ENCODE measurements around the gene CSAG2. TPM values are rescaled to one million over a fixed set of nuclear protein-coding genes. Genes with fewer than 3 reads are reported as not detected.
"Not testable (repeated sequence)": the region's sequence is repeated elsewhere in the genome, so short reads cannot be mapped to it uniquely, and the experiment has no call there.

CSAG2 gene
- not detected for total RNA-seq
- long read RNA-seq: 0 reads

GRCh38 chrX:152709173-152709572, at the start of gene CSAG2:
Gene CSAG2, minus strand, starts transcription at chrX:152709273. Its CDS starts 161 bp downstream, at chrX:152709112.
- DNase-seq; ATAC-seq; intact Hi-C loops (cut with micrococcal nuclease): not testable (repeated sequence)

DNA sequence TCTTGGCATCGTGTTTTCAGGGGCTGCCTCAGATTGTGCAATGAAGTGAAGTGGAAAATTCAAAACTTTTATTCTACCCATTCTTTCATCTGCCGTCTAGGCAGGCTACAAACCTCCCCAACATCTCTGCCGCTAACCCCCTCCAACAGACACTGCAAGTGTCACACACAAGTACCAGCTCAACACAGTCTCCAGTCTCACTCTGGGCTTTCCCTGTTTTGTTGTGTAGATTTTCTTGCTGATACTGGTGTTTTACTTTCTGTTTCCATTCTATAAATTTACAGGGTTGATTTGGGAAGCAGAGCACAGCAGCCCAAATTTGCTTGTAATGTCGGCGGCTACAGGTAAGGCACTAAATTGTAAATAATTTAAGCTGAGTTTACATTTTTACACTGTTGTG, 45.8 kb upstream of the CSAG2 start:
- DNase-seq; ATAC-seq; intact Hi-C loops (cut with micrococcal nuclease): not testable (repeated sequence)

DNA sequence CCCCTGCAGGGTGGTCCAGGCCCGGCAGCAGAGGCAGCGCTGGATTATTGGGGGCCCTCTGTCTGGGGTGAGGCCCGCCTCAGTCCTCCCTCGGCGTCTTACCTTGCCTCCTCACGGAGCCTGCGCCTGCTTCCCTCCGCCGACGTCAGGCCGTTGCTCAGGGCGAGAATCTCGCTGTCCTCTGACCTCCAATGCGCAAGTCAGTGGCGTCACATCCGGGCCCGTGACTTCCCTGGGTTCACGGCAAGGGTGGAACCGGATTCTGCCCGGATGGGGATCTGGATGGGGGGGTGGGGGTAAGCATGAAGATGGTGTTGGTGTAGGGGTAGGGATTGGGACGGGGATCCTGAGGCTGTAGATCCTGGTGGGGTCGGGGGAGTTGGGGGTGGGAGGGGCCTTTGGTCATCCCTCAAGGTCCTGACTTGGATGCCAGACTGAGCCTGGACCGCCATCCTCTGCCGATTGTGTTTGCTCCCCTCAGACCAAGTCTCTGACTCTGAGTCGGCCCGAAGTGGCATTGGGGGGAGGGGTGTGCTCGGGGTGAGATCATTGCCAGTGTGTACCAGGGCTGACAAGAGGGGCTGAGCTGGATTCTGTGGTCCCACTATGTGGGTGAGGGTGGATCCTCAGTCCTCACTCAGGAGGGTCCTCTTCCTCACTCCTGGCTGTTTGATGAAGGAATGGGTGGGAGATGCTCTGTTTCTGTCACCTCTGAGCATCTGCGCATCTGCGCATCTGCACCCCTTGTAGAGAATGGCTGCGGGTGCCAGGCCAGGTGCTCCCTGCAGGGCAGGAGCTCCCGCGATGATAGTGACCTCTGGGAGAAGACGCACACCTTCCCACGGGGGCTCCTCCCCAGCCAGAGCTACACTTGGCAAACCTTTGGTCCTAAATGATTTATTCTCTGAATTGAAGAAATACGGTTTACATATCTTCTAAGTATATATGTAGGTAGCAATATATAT, 44.9 kb upstream of the CSAG2 start, which contains the start of gene MAGEA2:
TSS of gene MAGEA2 (minus strand) at position 157 of the 965 bp plus-strand sequence. CDS start 2,479 bp downstream, outside the sequence.
- ATAC-seq; intact Hi-C loops (cut with micrococcal nuclease); DNase-seq: not testable (repeated sequence)

DNA sequence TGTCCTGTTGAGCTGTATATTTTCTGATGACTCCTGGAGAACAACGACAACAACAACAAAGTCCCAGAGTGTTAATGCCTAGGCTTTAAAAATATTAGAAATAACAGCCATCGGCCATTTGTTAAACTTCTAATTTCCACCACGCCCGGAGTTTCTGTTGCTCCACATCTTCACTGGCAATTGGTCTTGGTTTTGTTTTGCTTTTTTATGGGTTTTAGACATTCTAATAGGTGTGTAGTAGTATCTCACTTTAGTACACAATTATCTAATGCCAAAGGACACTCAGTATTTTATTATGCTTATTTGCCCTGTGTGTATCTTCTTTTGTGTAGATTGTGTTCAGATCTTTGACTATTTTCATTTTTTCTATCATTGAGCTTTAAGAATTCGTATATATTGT, 29.5 kb upstream of the CSAG2 start:
- intact Hi-C loops (cut with micrococcal nuclease): no loop called here
- DNase-seq: no peak
- ATAC-seq: no peak

DNA sequence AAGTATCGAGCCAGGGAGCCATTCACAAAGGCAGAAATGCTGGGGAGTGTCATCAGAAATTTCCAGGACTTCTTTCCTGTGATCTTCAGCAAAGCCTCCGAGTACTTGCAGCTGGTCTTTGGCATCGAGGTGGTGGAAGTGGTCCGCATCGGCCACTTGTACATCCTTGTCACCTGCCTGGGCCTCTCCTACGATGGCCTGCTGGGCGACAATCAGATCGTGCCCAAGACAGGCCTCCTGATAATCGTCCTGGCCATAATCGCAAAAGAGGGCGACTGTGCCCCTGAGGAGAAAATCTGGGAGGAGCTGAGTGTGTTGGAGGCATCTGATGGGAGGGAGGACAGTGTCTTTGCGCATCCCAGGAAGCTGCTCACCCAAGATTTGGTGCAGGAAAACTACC, 27.5 kb upstream of the CSAG2 start:
- ATAC-seq; DNase-seq; intact Hi-C loops (cut with micrococcal nuclease): not testable (repeated sequence)

- intact Hi-C loops (cut with micrococcal nuclease): no loop called here
- no peak for ATAC-seq
- DNase-seq: no peak
Observed at GRCh38 chrX:152735860-152736511, 26.9 kb upstream of the CSAG2 start.

DNA sequence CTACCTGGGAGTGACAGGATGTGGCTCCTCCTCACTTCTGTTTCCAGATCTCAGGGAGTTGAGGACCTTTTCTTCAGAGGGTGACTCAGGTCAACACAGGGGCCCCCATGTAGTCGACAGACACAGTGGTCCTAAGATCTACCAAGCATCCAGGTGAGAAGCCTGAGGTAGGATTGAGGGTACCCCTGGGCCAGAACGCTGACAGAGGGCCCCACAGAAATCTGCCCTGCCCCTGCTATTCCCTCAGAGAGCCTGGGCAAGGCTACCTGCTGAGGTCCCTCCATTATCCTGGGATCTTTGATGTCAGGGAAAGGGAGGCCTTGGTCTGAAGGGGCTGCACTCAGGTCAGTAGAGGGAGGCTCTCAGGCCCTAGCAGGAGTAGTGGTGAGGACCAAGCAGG, 26.0 kb upstream of the CSAG2 start:
- DNase-seq: no peak
- intact Hi-C loops (cut with micrococcal nuclease): no loop called here
- ATAC-seq: no peak

DNA sequence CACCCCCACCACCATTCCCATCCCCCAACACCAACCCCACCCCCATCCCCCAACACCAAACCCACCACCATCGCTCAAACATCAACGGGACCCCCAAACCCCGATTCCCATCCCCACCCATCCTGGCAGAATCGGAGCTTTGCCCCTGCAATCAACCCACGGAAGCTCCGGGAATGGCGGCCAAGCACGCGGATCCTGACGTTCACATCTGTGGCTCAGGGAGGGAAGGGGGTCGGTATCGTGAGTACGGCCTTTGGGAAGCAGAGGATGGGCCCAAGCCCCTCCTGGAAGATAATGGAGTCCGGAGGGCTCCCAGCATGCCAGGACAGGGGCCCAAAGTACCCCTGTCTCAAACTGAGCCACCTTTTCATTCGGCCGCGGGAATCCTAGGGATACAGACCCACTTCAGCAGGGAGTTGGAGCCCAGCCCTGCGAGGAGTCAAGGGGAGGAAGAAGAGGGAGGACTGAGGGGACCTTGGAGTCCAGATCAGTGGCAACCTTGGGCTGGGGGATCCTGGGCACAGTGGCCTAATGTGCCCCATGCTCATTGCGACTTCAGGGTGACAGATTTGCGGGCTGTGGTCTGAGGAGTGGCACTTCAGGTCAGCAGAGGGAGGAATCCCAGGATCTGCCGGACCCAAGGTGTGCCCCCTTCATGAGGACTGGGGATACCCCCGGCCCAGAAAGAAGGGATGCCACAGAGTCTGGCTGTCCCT, 25.2 kb upstream of the CSAG2 start:
- intact Hi-C loops (cut with micrococcal nuclease); ATAC-seq; DNase-seq: not testable (repeated sequence)

GRCh38 chrX:152733261-152733975, 24.3 kb upstream of the CSAG2 start, which contains the start of the genes CSAG1 and MAGEA12:
Gene CSAG1, minus strand, starts transcription at chrX:152733721. Its CDS starts 1,261 bp downstream, at chrX:152732460.
Gene MAGEA12, plus strand, starts transcription at chrX:152733757. Its CDS starts 2,405 bp downstream, at chrX:152736162.
- intact Hi-C loops (cut with micrococcal nuclease): no loop called here
- DNase-seq: no peak

DNA sequence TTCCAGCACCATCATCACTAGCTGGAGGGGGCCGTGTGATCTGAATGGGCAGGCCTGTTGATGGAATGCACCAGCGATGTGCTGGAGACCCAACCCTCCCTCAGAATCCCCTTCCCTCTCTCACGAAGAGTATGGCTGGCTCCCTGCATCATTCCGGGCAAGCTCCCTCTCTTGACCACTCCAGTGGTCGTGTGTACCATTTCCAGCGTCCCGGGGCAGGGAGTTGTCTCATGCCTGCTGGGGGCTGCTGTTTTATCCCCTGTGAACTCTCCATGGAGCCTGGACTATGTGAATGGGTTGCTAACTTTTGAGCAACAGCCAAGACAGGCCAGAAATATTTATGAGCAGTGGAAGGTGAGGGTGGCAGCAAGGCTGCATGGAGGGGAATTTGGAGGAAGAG, 16.3 kb upstream of the CSAG2 start:
- ATAC-seq: no peak
- DNase-seq: no peak
- intact Hi-C loops (cut with micrococcal nuclease): no loop called here

More at GRCh38 chrX:152733261-152733975, 24.3 kb upstream of the CSAG2 start, which contains the start of the genes CSAG1 and MAGEA12:
- no peak for ATAC-seq

GRCh38 chrX:152713815-152714787, 5.0 kb upstream of the CSAG2 start, which contains the start of gene MAGEA2B:
Gene MAGEA2B, plus strand, starts transcription at chrX:152714628. Its CDS starts 2,479 bp downstream, at chrX:152717107.
- intact Hi-C loops (cut with micrococcal nuclease); DNase-seq; ATAC-seq: not testable (repeated sequence)

DNA sequence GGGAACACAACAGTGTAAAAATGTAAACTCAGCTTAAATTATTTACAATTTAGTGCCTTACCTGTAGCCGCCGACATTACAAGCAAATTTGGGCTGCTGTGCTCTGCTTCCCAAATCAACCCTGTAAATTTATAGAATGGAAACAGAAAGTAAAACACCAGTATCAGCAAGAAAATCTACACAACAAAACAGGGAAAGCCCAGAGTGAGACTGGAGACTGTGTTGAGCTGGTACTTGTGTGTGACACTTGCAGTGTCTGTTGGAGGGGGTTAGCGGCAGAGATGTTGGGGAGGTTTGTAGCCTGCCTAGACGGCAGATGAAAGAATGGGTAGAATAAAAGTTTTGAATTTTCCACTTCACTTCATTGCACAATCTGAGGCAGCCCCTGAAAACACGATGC, 4.1 kb upstream of the CSAG2 start:
- intact Hi-C loops (cut with micrococcal nuclease): not testable (repeated sequence)

DNA sequence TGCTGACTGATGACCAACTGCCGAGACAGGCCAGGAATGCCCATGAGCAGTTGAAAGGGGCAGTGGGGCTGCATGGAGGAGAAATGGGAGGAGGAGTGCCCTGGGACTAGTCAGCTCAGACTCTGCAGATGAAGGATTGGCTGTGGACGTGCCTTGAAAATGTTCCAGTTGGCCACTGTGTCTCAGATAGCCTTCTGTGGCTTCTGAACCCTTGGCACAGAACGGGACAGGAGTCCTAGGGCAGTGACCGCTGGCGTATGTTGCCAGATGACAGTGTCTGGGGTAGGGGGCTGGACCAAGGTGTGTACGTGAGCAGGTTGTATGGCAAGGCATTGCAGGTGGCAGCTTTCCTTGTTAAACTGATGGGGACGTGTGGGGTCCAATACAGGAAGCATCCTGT, 2.6 kb downstream of the CSAG2 start:
- ATAC-seq; DNase-seq; intact Hi-C loops (cut with micrococcal nuclease): not testable (repeated sequence)

More for the DNA sequence above, 4.1 kb upstream of the CSAG2 start:
- DNase-seq, ATAC-seq: not testable (repeated sequence)

DNA sequence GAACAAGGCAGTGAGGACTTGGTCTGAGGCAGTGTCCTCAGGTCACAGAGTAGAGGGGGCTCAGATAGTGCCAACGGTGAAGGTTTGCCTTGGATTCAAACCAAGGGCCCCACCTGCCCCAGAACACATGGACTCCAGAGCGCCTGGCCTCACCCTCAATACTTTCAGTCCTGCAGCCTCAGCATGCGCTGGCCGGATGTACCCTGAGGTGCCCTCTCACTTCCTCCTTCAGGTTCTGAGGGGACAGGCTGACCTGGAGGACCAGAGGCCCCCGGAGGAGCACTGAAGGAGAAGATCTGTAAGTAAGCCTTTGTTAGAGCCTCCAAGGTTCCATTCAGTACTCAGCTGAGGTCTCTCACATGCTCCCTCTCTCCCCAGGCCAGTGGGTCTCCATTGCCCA, 8.7 kb downstream of the CSAG2 start:
- intact Hi-C loops (cut with micrococcal nuclease); ATAC-seq; DNase-seq: not testable (repeated sequence)

GRCh38 chrX:152697952-152698931, 10.8 kb downstream of the CSAG2 start, which contains the start of gene MAGEA3:
Gene MAGEA3, plus strand, starts transcription at chrX:152698794. Its CDS starts 2,039 bp downstream, at chrX:152700833.
- DNase-seq; intact Hi-C loops (cut with micrococcal nuclease); ATAC-seq: not testable (repeated sequence)

GRCh38 chrX:152681012-152681411, 28.1 kb downstream of the CSAG2 start:
- ATAC-seq; DNase-seq; intact Hi-C loops (cut with micrococcal nuclease): not testable (repeated sequence)

All from left ventricle myocardium superior (tissue), 1 donor.